GM12873 (cell line): ENCODE data around the gene GPC3.

Experiments used
- TF ChIP-seq, protein P1 (sequence below): IDR thresholded peaks from 2 replicates; pipeline ENCODE4 v1.5.1; 2012; ENCODE audit warnings: low read depth, mild to moderate bottlenecking, moderate library complexity, low read length, control low read depth; ENCODE audit not compliant: insufficient read depth; ENCODE audit errors: missing control alignments

Gene GPC3

DNA sequence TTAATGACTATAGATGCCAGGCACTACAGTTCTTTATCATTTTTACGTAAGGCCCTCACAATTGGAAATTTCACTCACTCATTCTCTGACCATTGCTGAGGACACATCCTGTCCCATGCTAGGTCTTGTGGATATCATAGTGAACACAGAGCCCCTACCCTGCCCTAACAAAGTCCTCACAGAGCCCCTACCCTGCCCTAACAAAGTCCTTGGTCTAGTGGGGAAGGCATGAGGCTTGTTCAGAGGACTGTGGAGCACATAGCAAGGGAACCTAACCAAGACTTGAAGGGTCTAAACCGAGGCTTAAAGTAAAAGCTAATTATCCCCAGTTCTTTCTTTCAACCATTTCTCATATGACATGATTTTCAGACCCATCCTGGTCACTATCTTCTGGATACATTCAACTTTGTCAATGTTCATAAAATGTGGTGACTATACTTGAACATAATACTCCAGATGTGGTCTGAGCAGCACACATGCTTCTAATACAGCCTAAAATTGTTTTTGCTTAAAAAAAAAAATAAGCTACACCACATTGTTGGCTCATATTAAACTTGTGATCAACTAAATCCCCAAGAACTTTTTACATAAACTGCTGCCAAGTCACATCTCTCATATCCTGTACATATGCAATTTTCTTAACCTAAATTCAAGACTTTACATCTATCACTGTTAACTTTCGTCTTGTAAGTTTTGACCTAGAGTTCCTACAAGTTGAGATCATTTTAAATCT, 77.0 kb downstream of the GPC3 start:
- TF ChIP-seq, protein P1, sequence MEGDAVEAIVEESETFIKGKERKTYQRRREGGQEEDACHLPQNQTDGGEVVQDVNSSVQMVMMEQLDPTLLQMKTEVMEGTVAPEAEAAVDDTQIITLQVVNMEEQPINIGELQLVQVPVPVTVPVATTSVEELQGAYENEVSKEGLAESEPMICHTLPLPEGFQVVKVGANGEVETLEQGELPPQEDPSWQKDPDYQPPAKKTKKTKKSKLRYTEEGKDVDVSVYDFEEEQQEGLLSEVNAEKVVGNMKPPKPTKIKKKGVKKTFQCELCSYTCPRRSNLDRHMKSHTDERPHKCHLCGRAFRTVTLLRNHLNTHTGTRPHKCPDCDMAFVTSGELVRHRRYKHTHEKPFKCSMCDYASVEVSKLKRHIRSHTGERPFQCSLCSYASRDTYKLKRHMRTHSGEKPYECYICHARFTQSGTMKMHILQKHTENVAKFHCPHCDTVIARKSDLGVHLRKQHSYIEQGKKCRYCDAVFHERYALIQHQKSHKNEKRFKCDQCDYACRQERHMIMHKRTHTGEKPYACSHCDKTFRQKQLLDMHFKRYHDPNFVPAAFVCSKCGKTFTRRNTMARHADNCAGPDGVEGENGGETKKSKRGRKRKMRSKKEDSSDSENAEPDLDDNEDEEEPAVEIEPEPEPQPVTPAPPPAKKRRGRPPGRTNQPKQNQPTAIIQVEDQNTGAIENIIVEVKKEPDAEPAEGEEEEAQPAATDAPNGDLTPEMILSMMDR: no peak

GRCh38 chrX:133907606-133908005, 77.8 kb downstream of the GPC3 start:
- TF ChIP-seq, protein P1: no peak

- TF ChIP-seq, protein P1: no peak
These were observed 80.1 kb downstream of the GPC3 start for GRCh38 chrX:133905305-133905704.

DNA sequence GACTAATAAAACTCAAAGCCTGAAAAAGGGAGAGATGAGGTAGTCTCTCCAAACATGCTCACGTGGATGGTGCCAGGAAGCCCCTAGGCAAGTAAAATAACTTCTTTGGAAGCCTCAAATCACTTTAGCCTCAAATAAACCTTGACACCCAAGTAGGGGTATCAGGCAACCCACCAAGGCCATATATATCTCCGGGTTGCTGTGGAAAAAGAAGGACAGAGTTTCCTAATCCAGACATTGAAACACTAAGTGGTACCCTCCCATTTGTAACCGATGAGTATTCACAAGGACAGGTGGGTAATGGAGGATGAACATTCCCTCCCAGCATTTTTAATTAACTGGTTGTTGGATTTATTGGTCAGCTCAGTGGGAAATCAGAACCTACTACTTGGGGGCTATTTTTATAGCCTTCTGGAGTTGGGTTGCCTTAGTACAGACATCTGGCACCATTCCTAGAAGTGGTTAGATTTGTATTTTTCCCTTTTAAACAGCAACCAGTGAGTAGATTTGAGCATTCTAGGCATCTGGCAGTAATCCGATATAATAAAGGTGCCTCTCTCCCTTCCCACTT, 87.7 kb downstream of the GPC3 start:
- TF ChIP-seq, protein P1: no peak

DNA sequence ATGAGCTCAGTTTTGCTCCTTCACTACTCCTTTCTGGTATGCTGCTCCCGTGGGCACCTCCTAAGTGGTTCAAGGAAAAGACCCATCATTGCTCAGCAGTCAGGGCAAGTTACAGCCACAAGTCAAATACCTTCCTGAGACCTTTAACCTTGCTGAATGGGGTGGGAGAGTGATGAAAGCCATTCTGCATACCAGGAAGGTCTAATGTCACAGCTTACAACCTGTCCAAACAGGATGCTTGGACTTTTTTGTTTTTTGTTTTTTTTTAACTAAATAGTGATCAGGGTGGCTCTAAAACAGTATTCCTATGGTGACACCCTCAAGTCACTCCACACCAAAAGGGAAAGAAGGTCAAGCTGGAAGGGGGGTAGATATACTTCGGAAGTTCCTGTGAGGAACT, 93.1 kb downstream of the GPC3 start:
- TF ChIP-seq, protein P1: no peak

DNA sequence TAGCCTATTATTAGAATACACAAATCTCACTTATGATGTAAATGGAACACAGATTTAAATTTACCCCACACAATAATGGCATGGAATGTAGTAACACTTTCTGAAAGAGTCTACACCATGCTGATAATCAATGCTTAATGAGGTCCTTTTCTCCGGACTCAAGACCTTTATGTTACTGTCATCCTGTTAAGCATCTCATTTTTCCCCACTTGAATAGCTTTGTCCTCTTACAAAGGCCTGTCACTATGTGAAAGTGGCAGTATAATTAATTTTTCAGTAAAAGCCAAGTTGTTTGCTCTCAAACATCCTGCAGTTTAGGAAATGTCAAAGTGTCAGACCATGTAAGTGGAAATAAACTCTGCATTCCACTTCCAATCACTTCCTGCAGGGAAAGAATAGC, 96.4 kb downstream of the GPC3 start:
- TF ChIP-seq, protein P1: no peak

- TF ChIP-seq, protein P1: no peak
These were observed 100.7 kb downstream of the GPC3 start for GRCh38 chrX:133884430-133885394.
